GM21367 (cell line): Measurements from ENCODE around the gene CITED4.
"Not testable (repeated sequence)": the region's sequence is repeated elsewhere in the genome, so short reads cannot be mapped to it uniquely, and the experiment has no call there.

ENCODE experiments used
- ATAC-seq: cut with Tn5 transposase; IDR thresholded peaks from one replicate; pipeline ENCODE4 v1.9.1; 2021; ENCODE audit not compliant: unreplicated experiment

Gene CITED4, protein sequence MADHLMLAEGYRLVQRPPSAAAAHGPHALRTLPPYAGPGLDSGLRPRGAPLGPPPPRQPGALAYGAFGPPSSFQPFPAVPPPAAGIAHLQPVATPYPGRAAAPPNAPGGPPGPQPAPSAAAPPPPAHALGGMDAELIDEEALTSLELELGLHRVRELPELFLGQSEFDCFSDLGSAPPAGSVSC

DNA sequence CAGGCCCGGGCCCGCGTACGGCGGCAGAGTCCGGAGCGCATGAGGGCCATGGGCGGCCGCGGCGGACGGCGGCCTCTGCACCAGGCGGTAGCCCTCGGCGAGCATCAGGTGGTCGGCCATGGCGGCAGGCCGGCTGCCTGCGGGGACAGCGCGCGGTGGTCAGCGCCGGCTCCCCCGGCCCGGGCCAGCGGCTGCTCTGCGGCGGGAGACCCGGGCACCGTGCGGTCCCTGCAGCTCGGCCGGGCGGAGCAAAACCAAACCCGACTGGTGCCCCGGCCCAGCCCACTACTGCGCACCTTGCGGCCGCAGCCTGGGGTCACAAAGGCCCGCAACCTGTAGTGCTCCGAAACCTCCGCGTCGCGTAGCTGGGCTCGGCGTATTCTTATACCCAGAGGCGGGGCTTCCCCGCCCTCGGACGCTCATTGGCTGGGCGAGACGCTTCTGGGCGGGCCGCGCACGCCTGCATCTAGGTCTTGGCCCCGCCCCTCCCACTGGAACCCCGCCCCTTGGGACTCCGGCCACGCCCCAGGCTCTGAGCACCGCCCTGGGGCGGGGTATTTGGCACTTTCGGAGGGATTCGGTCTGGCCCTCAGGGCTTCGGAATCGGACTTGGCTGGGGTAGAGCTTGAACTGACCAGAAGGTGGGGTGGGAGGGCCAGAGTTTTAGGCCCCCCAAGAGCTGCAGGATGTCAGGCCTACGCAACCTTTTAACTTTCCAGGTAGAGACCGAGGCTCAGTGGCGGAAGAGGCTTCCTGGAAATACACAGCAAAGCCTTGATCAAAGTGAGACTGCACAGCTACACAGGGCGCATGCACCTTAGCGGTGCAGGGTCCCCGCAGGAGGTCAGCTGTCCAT is at the start of gene CITED4:
CITED4 (minus strand) TSS at position 356 of the 856 bp plus-strand sequence; CDS start at position 120, 236 bp downstream.
- ATAC-seq = peak; percentile 90

DNA sequence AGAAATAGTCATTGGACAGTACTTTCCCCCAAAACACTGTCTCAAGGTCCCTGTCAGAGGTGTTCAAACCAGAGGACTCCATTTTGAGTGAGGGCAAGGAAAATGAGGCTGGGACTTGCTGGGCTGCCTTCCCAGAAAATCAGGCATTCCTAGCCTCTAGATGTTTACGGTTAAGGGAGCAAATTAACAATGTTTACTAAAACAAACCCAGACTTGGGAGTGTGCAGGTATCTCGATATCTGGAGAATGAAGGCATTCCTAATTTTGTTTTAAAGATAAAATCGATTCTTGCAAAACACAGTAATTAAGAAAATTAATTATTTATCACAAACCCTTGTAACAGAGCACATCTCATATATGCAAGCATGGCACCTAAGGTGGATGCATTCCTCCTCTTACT is 48.9 kb upstream of the CITED4 start:
- no peak for ATAC-seq

DNA sequence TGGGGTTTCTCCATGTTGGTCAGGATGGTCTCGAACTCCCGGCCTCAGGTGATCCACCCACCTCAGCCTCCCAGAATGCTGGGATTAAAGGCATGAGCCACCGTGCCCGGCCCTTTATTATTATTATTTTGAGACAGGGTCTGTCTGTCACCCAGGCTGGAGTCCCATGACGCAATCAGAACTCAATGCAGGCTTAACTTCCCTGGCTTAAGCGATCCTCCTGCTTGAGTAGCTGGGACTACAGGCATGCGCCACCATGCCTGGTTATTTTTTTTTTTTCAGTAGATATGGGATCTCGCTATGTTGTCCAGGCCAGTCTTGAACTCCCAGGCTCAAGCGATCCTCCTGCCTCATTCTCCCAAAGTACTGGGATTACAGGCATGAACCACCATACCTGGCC is 47.1 kb upstream of the CITED4 start:
- ATAC-seq = no peak

DNA sequence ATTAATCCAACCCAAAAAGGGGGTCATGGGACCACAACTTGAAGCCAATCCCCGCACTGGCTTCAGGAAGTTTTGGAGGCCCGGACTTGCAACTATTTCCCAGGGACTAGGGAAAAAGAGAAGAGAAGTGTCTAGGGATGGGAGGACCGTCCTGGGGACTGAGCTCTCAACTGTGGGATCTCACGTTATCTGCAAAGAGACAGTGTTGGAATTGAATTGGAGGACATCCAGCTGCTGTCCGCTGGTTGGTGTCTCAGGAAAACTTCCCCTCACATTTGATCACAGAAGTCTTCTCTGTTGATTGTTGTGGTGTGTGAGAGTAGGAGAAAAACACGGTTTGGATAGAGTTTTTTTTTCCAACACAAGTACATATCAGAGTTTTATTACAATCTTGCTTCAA is 46.2 kb upstream of the CITED4 start:
- no peak for ATAC-seq

DNA sequence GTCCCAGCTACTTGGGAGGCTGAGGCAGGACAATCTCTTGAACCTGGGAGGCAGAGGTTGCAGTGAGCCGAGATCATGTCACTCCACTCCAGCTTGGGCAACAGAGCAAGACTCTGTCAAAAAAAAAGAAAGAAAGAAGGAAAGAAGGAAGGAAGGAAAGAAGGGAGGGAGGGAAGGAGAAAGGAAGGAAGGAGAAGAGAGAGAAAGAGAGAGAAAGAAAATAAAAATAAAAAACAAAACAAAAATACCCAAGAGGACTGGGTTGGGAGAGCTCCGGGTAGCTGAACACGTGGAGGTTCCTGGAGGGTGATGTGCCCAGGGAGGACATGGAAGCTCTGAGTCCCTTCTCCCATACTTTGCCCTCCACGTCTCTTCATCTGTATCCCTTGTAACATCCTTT is 45.7 kb upstream of the CITED4 start:
- ATAC-seq = no peak

DNA sequence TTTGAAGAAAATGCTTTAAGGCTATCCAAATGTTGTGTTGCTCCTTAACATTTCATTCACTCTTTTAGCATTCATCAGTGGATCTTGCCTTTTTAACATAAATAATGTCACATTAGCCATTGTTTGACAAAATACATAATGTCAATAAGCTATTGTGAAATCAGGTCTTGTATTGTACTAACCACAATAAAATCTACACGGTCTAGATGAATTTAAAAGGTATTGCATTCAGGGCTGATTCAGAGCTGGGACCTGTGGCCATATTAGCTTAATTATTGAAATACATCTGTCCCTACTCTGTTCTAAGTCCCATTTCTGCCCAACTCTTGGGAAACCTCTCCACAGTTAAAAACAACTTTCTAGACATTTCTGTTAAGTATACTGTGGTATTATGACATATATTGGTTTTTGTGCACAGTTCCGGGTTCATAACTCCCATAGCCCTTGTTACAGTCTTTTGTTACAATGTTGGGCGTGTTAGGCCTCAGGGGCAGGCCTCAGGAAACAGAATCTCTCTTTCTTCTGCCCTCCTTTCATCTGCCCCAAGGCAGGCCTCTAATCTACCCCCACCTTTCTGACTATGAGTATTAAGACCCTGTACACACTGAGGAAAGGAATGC is 44.7 kb upstream of the CITED4 start:
- ATAC-seq = no peak

DNA sequence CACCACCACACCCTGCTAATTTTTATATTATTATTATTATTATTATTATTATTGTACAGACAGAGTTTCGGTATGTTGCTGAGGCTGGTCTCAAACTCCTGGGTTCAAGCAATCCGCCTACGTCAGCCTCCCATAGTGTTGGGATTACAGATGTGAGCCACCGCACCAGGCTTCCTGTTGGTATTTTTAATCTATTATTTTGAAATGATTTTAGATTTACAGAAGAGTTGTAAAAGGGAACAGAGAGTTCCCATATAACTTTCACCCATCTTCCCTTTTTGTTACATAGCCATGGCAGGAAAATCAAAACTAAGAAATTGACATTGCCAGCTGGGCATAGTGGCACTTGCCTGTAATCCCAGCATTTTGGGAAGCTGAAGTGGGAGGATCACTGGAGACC is 42.9 kb upstream of the CITED4 start:
- ATAC-seq = no peak

DNA sequence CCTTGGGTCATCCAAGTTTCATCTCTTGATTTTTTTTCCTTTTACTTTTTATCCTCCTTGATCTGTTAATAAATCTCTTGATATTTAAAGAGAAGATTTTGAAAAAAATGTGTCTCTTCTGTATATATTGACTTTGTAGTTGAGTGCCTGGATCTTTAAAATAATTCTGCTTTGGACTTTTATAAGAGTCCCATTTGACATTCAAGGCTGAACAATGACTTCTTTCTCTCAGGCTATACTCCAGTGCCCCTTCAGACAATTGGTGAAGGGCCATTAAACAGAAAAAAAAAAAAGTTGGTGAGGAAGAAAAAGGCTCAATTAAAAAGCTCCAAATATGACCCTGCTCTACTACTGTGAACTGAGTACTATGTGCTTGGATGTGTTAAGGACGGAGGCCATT is 40.9 kb upstream of the CITED4 start:
- no peak for ATAC-seq

DNA sequence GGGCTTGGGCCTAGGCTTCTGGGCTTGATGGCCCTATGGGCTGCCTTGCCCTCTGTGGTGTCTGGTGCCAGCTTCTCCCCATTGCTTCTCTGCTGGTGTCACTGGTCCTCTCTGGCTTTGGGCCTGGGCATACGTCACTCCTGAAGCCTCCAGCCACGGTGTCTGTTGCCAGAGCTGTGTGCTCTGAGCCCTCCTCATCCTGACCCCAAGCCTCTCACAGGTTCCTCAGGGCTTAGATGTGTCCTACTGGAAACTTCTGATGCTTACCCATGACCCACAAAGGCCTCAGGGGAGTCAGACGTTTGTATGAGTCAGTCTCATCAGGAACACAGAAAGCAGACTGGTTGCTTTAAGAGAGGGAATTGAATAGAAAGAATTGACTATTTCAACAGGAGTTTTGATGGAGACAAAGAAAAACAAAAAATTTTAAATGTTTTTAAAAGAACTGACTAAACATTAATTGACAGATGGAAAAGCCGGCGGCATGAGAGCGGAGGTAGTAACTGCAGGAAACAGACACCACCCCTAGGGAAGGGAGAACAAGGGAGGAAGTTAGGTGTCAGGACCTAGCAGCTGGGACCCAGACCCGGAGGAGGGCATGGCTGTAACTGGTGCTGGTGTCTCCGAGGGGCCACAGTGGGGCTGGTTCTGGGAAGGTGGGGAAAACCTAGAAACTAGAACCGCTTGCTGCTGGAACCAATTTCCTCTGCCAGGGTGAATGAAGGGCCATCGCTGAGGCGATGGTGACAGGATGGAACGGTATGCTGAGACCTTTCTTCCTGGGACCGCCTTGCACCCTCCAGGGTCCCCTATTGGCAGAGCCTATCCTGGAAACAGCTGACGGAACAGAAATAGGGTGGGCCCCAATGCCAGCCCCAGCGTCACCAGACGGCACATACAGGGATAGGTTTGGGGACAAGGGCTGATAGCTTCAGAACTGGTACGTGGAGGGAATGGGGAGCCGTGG is 40.0 kb upstream of the CITED4 start:
- no peak for ATAC-seq

DNA sequence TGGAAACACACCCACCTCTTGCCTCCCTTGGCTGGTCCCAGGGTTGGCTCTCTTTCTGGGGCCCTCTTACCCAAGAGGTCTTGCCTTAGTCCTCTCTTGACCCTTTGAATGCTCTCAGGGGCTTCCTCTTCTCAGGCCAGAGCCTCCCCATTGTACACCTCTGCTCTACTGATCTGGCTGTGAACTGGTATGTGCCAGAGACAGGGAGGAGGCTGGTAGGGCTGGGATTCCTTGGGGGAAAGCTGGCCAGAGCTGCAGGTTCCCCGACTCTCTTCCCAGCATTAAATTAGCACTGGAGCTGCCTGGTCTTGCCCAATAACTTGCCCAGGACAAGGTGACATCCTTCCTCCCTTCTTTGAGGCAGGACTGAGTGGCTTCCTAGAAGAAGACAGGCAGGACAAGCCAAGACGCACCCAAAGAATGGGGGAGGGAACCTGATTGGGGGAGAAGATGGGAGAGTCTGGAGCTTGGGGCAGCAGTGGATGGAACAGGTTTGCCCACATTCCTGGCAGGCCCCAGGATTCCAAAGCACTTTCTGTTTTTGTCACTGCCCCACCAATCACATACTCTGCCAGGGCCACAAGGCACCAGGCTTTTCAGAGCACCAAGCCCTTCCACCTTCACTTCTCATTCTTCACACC is 37.2 kb upstream of the CITED4 start:
- no peak for ATAC-seq

DNA sequence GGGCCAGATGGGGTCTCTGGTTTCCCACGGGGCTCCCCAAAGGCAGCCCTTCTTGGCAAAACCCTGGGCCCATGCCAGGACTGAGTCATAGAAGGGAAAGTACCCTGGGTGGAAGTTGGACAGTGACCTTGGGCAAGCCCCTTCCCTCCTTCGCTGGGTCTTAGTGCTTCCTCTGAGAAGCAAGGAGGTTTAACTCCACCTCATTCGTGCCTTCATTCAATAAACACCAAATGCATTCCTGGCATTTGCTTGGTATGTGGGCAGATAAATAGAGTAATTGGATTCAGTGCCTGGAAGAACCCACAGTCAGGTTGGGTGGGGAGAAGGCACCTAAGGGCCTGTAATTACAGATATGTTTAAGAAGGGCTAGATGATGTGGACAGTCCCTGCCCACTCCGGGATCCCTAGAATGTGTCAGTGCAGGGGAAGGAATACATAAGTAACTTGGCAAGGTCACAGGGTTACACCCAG is 36.3 kb upstream of the CITED4 start:
- no peak for ATAC-seq

DNA sequence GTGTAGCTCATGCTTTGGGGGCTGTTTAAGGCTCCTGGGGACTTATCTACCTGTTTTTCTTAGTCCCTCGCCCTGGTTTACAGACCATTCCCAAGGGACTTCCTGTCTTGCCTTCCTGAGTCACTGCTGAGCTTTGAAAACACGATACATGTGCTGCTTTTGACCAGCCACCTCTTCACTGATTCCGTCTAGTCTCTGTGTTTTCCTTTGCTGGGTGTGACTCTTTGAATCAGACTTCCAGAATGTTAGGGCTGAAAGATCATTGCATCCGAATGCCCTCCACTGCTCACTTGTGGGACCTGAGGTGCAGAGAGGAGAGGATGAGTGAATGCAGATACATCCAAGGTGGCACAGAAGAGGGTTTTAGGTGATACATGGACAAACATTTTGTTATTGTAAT is 35.4 kb upstream of the CITED4 start:
- ATAC-seq = no peak

DNA sequence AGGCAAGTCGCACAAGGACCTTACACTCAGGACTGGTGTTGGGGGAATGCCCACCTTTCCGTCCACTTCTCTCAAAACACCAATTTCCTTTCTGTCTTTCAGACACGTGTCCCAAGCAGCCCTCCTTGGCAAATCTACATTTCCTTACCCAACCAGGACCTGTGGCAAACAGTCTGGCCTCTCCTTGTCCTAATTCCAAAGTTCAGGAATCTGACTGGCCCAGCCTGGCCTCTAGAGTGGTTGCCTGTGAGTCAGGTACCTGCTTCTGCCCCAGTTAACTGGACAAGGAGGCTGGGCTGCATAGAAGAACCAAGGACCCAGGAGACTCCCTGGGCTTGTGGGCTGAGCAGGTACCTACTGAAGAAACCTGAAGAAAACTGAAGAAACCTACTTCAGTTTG is 34.3 kb upstream of the CITED4 start:
- ATAC-seq = no peak

DNA sequence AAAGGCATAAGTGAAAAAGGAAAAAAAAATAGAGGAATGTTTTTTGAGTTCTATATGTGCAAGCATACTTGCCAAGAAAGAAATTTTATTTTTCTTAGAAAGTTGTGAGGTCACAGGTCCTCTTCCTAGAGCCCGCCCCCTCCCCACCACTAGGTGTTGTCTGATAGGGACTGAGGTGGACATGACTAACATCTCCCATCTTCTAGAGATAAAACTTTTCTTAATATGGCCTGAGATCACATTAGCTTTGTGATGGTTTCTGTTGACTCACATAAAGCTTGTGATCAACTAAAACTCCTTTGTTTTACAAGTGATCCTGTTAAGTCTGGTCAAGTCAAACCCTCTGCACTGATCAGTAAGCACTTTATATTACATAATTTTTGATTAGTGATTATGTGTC is 33.4 kb upstream of the CITED4 start:
- no peak for ATAC-seq

DNA sequence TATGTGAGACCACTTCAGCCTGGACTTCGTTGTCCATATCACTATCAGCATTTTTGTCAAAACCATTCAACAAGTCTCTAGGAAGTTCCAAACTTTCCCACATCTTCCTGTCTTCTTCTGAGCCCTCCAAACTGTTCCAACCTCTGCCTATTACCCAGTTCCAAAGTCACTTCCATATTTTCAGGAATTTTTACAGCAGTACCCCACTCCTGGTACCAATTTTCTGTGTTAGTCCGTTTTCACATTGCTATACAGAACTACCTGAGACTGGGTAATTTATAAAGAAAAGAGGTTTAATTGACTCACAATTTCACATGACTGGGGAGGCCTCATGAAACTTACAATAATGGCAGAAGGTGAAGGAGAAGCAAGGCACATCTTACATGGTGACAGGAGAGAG is 32.7 kb upstream of the CITED4 start:
- ATAC-seq = not testable (repeated sequence)

DNA sequence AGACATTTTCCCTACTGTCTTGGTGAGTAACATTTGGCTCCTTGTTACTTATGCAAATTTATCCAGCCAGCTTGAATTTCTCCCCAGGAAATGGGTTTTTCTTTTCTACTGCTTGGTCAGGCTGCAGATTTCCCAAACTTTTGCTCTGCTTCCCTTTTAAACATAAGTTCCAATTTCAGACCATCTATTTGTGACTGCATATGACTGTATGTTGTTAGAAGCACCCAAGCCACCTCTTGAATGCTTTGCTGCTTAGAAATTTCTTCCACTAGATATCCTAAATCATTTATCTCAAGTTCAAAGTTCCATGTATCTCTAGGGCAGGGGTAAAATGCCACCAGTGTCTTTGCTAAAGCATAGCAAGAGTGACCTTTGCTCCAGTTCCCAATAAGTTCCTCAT is 32.3 kb upstream of the CITED4 start:
- ATAC-seq = no peak

DNA sequence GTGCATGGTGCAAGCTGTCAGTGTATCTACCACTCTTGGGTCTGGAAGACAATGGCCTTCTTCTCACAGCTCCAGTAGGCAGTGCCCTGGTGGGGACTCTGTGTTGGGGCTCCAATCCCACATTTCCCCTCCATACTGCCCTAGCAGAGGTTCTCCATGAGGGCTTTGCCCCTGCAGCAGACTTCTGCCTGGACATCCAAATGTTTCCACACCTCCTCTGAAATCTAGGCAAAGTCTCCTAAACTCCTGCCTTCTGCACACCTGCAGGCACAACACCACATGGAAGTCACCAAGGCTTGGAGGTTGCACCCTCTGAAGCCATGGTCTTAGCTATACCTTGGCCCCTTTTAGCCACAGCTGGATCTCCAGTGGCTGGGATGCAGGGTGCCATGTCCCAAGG is 31.8 kb upstream of the CITED4 start:
- no peak for ATAC-seq

DNA sequence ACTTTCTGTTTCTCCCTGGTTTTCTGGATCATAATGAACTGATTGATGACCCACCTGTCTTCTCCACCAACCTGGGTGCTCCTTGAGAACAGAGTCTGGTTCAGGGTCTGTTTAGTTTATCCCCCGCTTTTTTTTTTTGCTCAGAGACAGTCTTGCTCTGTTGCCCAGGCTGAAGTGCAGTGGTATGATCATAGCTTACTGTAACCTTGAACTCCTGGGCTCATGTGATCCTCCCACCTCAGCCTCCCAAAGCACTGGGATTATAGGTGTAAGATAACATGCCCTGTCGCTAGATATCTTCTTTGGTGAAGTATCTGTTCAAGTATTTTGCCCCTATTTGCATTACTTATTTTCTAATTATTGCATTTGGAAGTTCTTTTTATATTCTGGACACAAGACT is 30.2 kb upstream of the CITED4 start:
- ATAC-seq = no peak

DNA sequence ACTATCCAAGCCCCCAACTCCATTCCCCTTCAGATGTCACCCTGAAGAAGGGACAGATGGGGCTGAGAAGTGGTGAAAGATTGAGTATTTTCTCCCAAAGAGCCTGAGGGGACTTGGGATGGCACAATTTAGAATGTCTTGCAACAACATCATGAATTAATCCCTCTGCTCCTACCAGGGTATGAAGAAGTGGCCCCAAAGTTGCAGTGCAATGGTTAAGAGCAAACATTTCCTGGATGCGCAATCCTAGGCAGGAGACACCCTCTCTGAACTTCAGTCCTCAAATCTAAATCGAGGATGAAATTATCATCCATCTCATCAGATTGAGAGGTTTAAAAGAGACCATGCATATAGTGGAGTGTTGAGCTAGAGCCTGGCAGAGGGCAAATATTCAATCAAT is 28.6 kb upstream of the CITED4 start:
- no peak for ATAC-seq

DNA sequence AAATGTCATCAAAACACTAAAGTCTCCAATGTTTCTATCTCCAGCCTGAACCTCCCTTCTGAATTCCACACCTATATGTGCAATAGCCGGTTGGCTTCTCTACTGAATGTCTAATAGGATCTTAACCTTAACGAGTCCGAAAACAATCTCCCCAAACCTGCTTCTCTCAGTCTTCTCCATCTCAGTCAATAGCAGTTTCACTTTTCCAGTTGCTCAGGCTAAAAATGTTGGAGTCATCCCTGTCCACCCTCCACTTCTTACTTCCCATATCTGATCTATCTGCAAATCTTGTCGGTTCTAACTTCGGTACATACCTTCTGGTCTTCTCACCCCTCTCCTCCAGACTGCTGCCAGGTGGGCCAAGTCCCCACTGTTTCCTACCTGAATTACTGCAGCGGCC is 25.5 kb upstream of the CITED4 start:
- ATAC-seq = no peak

DNA sequence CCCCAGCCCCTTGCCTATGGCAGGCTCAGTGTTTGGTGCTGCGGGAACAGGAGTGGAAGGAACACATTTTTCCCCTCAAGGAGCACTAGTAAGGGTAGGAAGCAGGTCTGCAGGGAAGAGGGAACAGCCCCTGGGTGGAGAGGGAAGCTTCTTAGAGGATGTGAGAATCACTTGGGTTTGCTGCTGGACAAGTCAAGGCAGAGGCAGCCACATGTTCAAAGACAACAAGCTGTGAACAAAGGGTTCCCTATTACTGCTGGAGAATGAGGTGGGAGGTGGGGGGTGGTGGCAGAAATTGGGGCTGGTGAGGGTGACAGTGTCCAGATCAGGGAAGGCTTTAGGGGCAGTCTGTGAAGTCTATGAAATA is 24.8 kb upstream of the CITED4 start:
- no peak for ATAC-seq
